CD4-positive, CD25-positive, alpha-beta regulatory T cell (primary cell): Measurements from ENCODE around the gene STEAP3. TPM values are rescaled to one million over a fixed set of nuclear protein-coding genes. Genes with fewer than 3 reads are reported as not detected.

Experiments used
- ATAC-seq, 2 donors: fragments of 150-1000 bp; cut with Tn5 transposase; one replicate each; pipeline ENCODE4 v1.10.0; 2021; ENCODE audit warnings: low read depth in 2 of 2, moderate number of reproducible peaks in 2 of 2, moderate library complexity in 1 of 2
- DNase-seq, 3 donors: peaks; one replicate each; pipeline versions ENCODE4 v3.0.0 to v3.0.0-alpha.2; 2012 to 2022; ENCODE audit warnings: mixed read lengths in 1 of 3
- H3K27ac ChIP-seq: one replicate; pipeline ENCODE4 v1.7.0; 2013; ENCODE audit warnings: mild to moderate bottlenecking, low read length; ENCODE audit not compliant: insufficient read depth, poor library complexity, severe bottlenecking
- H3K27me3 ChIP-seq: one replicate; pipeline ENCODE4 v1.7.0; 2013; ENCODE audit warnings: low read length; ENCODE audit not compliant: control insufficient read depth, insufficient read depth
- H3K36me3 ChIP-seq: one replicate; pipeline ENCODE4 v1.7.0; 2013; ENCODE audit warnings: mild to moderate bottlenecking, low read length, moderate library complexity; ENCODE audit not compliant: control insufficient read depth, insufficient read depth
- H3K4me1 ChIP-seq: 2 replicates; pipeline ENCODE4 v1.7.0; 2013; ENCODE audit warnings: mild to moderate bottlenecking, low read length; ENCODE audit not compliant: insufficient read depth, control insufficient read depth, poor library complexity, severe bottlenecking
- H3K4me3 ChIP-seq: one replicate; pipeline ENCODE4 v1.7.0; 2013; ENCODE audit warnings: low read depth, mild to moderate bottlenecking, low read length, moderate library complexity
- H3K9me3 ChIP-seq, 2 experiments: 1 replicate in 1 of 2; 2 replicates in 1 of 2; pipeline ENCODE4 v1.7.0; 2013; ENCODE audit warnings: low read length in 2 of 2, mild to moderate bottlenecking in 1 of 2, moderate library complexity in 1 of 2; ENCODE audit not compliant: control insufficient read depth in 2 of 2
- H3K27ac Mint-ChIP-seq, 3 donors: one replicate each; pipeline ENCODE4 v1.8.0; 2020 to 2022; ENCODE audit warnings: mild to moderate bottlenecking in 3 of 3, mixed read lengths in 3 of 3, moderate library complexity in 2 of 3
- H3K27me3 Mint-ChIP-seq: one replicate; pipeline ENCODE4 v1.8.0; 2022; ENCODE audit warnings: mild to moderate bottlenecking, mixed read lengths
- H3K36me3 Mint-ChIP-seq: one replicate; pipeline ENCODE4 v1.8.0; 2020; ENCODE audit warnings: mixed read lengths
- H3K4me1 Mint-ChIP-seq, 4 donors: one replicate each; pipeline ENCODE4 v1.8.0; 2020 to 2022; ENCODE audit warnings: mixed read lengths in 4 of 4, mild to moderate bottlenecking in 1 of 4
- H3K4me3 Mint-ChIP-seq, 4 donors: one replicate each; pipeline ENCODE4 v1.8.0; 2020 to 2022; ENCODE audit warnings: mild to moderate bottlenecking in 4 of 4, mixed read lengths in 4 of 4, moderate library complexity in 3 of 4
- H3K9me3 Mint-ChIP-seq, 7 donors: one replicate each; pipeline ENCODE4 v1.8.0; 2020 to 2022; ENCODE audit warnings: mixed read lengths in 7 of 7, mild to moderate bottlenecking in 3 of 7, moderate library complexity in 2 of 7
- polyA plus RNA-seq, 4 donors: library from polyadenylated mRNA; unstranded; fragments of 300-500 nt; fragmentation: Illumina TruSeq; gene quantifications; one replicate each; pipeline ENCODE4 v1.2.3, GENCODE V29; 2021
- total RNA-seq: library from RNA; stranded (reverse); gene quantifications from one replicate; pipeline ENCODE4 v1.2.3, GENCODE V29; 2022

Gene STEAP3
- total and polyA plus RNA-seq, 5 donors from 2014 or later = not detected

GRCh38 chr2:119282996-119283511, 59.4 kb downstream of the STEAP3 start:
- DNase-seq = no peak
- H3K27me3 ChIP-seq = no peaks in the 10 kb centered on the region
- Mint-ChIP-seq H3K36me3 (peaks cover 12% of the 10 kb centered on the region), H3K4me3 (no peak overlapping the region), H3K9me3 (no peaks in the 10 kb centered on the region), H3K4me1 (no peaks in the 10 kb centered on the region), H3K27ac (no peak overlapping the region), H3K27me3 (no peaks in the 10 kb centered on the region)
- no peak overlapping the region for H3K4me3 ChIP-seq
- no peaks in the 10 kb centered on the region for H3K36me3 ChIP-seq
- ATAC-seq = no peak
- H3K9me3 ChIP-seq = no peaks in the 10 kb centered on the region
- no peaks in the 10 kb centered on the region for H3K4me1 ChIP-seq
- H3K27ac ChIP-seq = no peak overlapping the region

GRCh38 chr2:119283873-119284331, 60.3 kb downstream of the STEAP3 start:
- ATAC-seq = peak in 1 of 2 donors; percentile 47
- Mint-ChIP-seq H3K27me3 (no peaks in the 10 kb centered on the region), H3K9me3 (no peaks in the 10 kb centered on the region), H3K27ac (no peak overlapping the region), H3K4me3 (no peak overlapping the region), H3K4me1 (no peaks in the 10 kb centered on the region), H3K36me3 (peaks cover 12% of the 10 kb centered on the region)
- Histone ChIP-seq H3K36me3 (no peaks in the 10 kb centered on the region), H3K4me1 (no peaks in the 10 kb centered on the region), H3K27me3 (no peaks in the 10 kb centered on the region), H3K9me3 (no peaks in the 10 kb centered on the region), H3K27ac (no peak overlapping the region), H3K4me3 (no peak overlapping the region)
- DNase-seq = no peak

- H3K4me1 ChIP-seq = no peaks in the 10 kb centered on the region
- Mint-ChIP-seq H3K9me3 (no peaks in the 10 kb centered on the region), H3K27ac (no peak overlapping the region), H3K36me3 (peaks cover 12% of the 10 kb centered on the region), H3K27me3 (no peaks in the 10 kb centered on the region), H3K4me3 (no peak overlapping the region), H3K4me1 (peaks cover 0 to 3% (median 0%) of the 10 kb centered on the region in 4 donors)
- no peak overlapping the region for H3K27ac ChIP-seq
- H3K27me3 ChIP-seq = no peaks in the 10 kb centered on the region
- H3K9me3 ChIP-seq = no peaks in the 10 kb centered on the region
- no peaks in the 10 kb centered on the region for H3K36me3 ChIP-seq
- ATAC-seq (no peak), DNase-seq (no peak)
- no peak overlapping the region for H3K4me3 ChIP-seq
Measured at GRCh38 chr2:119286661-119287060, 63.0 kb downstream of the STEAP3 start.

- no peaks in the 10 kb centered on the region for H3K9me3 Mint-ChIP-seq
- DNase-seq (no peak), ATAC-seq (no peak)
- no peak overlapping the region for H3K27ac Mint-ChIP-seq
- Histone ChIP-seq H3K9me3 (no peaks in the 10 kb centered on the region), H3K27me3 (no peaks in the 10 kb centered on the region), H3K36me3 (no peaks in the 10 kb centered on the region), H3K27ac (no peak overlapping the region), H3K4me1 (no peaks in the 10 kb centered on the region), H3K4me3 (no peak overlapping the region)
- H3K4me1 Mint-ChIP-seq = peaks cover 0 to 3% (median 0%) of the 10 kb centered on the region in 4 donors
- no peak overlapping the region for H3K4me3 Mint-ChIP-seq
- H3K27me3 Mint-ChIP-seq = no peaks in the 10 kb centered on the region
- H3K36me3 Mint-ChIP-seq = peaks cover 12% of the 10 kb centered on the region
Measured at GRCh38 chr2:119288576-119288975, 64.9 kb downstream of the STEAP3 start.

GRCh38 chr2:119289093-119289492, 65.5 kb downstream of the STEAP3 start:
- H3K27me3 Mint-ChIP-seq = no peaks in the 10 kb centered on the region
- Histone ChIP-seq H3K4me3 (no peak overlapping the region), H3K27ac (no peak overlapping the region), H3K36me3 (no peaks in the 10 kb centered on the region), H3K27me3 (no peaks in the 10 kb centered on the region), H3K4me1 (no peaks in the 10 kb centered on the region), H3K9me3 (no peaks in the 10 kb centered on the region)
- ATAC-seq (no peak), DNase-seq (no peak)
- no peak overlapping the region for H3K27ac Mint-ChIP-seq
- peaks cover 12% of the 10 kb centered on the region for H3K36me3 Mint-ChIP-seq
- no peaks in the 10 kb centered on the region for H3K9me3 Mint-ChIP-seq
- H3K4me1 Mint-ChIP-seq = peaks cover 0 to 3% (median 0%) of the 10 kb centered on the region in 4 donors
- H3K4me3 Mint-ChIP-seq = no peak overlapping the region

GRCh38 chr2:119289642-119290041, 66.0 kb downstream of the STEAP3 start:
- no peak for DNase-seq
- no peak for ATAC-seq
- Histone ChIP-seq H3K36me3 (no peaks in the 10 kb centered on the region), H3K4me3 (no peak overlapping the region), H3K9me3 (no peaks in the 10 kb centered on the region), H3K27ac (no peak overlapping the region), H3K27me3 (no peaks in the 10 kb centered on the region), H3K4me1 (no peaks in the 10 kb centered on the region)
- H3K4me1 Mint-ChIP-seq = peaks cover 0 to 3% (median 0%) of the 10 kb centered on the region in 4 donors
- H3K9me3 Mint-ChIP-seq = no peaks in the 10 kb centered on the region
- H3K4me3 Mint-ChIP-seq = no peak overlapping the region
- H3K27me3 Mint-ChIP-seq = no peaks in the 10 kb centered on the region
- H3K27ac Mint-ChIP-seq = no peak overlapping the region
- H3K36me3 Mint-ChIP-seq = peaks cover 12% of the 10 kb centered on the region

GRCh38 chr2:119290859-119291587, 67.4 kb downstream of the STEAP3 start:
- Mint-ChIP-seq H3K4me3 (no peak overlapping the region), H3K36me3 (peaks cover 7% of the 10 kb centered on the region), H3K4me1 (peaks cover 0 to 3% (median 0%) of the 10 kb centered on the region in 4 donors), H3K27ac (no peak overlapping the region), H3K9me3 (no peaks in the 10 kb centered on the region), H3K27me3 (no peaks in the 10 kb centered on the region)
- no peak overlapping the region for H3K4me3 ChIP-seq
- H3K27ac ChIP-seq = no peak overlapping the region
- no peaks in the 10 kb centered on the region for H3K36me3 ChIP-seq
- DNase-seq (peak in 1 of 3 donors; percentile 35), ATAC-seq (peak; percentile 69 to 83)
- no peaks in the 10 kb centered on the region for H3K27me3 ChIP-seq
- no peaks in the 10 kb centered on the region for H3K9me3 ChIP-seq
- H3K4me1 ChIP-seq = no peaks in the 10 kb centered on the region
